Measurements from ENCODE around the gene RNF7.

Gene RNF7

DNA sequence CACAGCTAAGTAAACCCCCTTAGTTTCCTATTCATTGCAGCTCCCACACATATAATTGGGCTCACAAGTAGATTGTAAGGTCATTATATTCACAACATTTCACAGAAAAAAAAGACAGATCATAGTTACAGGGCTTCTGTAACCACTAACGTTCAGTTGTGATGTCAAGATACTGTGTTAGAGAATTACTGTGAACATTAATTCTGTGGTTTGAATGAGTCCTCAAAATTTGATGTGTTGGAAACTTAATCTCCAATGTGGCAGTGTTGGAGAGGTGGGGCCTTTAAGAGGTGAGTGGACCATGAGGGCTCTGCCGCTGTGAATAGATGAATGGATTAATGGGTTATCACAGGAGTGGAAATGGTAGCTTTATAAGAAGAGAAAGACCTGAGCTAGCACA, 46.4 kb downstream of the RNF7 start:
- TF ChIP-seq CREB1 (IDR thresholded peaks at IDR 0.05; ENCODE audit: low read depth) (no peak), ZBTB7A (IDR thresholded peaks at IDR 0.05; ENCODE audit: low read depth) (no peak)

DNA sequence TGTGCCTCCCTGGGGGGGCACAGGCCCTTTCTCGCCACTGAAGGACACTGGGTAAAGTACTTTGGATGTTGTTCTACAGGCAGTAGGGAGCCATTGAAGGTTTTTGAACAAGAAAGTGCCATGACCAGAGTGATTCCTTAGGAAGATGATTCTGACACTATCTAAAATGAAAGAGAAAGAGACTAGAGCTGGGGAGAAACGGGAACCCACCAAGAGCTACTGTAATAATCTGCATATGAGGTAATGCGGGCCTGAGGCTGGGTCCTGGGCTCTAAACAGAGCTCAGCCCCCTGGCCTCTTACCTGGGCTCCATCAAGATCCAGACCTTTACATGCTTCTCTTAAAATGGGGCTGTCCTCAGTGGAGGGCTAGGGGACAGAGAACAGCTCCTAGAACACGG, 50.1 kb downstream of the RNF7 start:
- TF ChIP-seq NFIC (IDR thresholded peaks at IDR 0.05) = no peak

DNA sequence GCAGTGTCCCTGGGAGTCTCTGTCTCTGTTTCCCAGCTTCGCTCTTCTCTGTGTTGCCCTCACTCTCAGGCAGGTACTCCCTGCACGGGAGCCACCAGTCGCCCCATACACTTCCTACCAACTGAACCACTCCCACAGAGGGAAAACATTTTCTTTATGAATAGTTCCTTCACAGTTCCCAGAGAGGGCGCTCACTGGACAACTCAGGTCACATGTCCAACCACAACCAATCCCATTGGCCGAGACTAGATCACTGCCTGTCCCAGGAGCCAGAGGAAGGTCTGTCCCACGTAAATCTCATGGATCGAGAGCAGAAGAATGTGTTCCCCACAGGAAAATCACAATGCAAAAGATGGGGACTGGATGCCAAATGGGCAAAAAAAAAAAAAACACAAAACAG, 51.2 kb downstream of the RNF7 start:
- TF ChIP-seq FOXM1 (IDR thresholded peaks at IDR 0.05; ENCODE audit: borderline replicate concordance, low read depth) = no peak
- TF ChIP-seq, protein P1, sequence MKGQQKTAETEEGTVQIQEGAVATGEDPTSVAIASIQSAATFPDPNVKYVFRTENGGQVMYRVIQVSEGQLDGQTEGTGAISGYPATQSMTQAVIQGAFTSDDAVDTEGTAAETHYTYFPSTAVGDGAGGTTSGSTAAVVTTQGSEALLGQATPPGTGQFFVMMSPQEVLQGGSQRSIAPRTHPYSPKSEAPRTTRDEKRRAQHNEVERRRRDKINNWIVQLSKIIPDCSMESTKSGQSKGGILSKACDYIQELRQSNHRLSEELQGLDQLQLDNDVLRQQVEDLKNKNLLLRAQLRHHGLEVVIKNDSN (IDR thresholded peaks at IDR 0.05) = peak; percentile 85

DNA sequence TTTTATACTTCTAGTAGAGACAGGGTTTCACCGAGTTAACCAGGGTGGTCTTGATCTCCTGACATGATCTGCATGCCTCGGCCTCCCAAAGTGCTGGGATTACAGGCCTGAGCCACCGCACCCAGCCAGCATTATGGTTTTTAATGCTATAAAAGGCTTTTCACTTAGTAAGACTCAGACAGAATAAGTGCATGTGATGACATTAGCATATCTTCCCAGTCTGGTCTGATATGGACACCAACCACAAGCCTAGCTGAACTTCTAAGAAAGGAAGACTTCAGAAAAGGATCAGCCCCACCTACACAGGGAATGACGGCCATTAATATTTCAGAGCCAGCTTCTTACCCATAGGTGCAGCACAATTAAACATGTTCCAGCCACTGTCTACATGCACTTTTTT, 52.1 kb downstream of the RNF7 start:
- TF ChIP-seq EGR1 (IDR thresholded peaks at IDR 0.05) (no peak), FOXM1 (IDR thresholded peaks at IDR 0.05; ENCODE audit: borderline replicate concordance, low read depth) (no peak), TAF1 (IDR thresholded peaks at IDR 0.05; ENCODE audit: low read depth) (no peak), ZBTB7A (IDR thresholded peaks at IDR 0.05; ENCODE audit: low read depth) (no peak)
- TF ChIP-seq, protein P2, sequence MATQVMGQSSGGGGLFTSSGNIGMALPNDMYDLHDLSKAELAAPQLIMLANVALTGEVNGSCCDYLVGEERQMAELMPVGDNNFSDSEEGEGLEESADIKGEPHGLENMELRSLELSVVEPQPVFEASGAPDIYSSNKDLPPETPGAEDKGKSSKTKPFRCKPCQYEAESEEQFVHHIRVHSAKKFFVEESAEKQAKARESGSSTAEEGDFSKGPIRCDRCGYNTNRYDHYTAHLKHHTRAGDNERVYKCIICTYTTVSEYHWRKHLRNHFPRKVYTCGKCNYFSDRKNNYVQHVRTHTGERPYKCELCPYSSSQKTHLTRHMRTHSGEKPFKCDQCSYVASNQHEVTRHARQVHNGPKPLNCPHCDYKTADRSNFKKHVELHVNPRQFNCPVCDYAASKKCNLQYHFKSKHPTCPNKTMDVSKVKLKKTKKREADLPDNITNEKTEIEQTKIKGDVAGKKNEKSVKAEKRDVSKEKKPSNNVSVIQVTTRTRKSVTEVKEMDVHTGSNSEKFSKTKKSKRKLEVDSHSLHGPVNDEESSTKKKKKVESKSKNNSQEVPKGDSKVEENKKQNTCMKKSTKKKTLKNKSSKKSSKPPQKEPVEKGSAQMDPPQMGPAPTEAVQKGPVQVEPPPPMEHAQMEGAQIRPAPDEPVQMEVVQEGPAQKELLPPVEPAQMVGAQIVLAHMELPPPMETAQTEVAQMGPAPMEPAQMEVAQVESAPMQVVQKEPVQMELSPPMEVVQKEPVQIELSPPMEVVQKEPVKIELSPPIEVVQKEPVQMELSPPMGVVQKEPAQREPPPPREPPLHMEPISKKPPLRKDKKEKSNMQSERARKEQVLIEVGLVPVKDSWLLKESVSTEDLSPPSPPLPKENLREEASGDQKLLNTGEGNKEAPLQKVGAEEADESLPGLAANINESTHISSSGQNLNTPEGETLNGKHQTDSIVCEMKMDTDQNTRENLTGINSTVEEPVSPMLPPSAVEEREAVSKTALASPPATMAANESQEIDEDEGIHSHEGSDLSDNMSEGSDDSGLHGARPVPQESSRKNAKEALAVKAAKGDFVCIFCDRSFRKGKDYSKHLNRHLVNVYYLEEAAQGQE (IDR thresholded peaks at IDR 0.05; ENCODE audit: low read depth) = no peak

DNA sequence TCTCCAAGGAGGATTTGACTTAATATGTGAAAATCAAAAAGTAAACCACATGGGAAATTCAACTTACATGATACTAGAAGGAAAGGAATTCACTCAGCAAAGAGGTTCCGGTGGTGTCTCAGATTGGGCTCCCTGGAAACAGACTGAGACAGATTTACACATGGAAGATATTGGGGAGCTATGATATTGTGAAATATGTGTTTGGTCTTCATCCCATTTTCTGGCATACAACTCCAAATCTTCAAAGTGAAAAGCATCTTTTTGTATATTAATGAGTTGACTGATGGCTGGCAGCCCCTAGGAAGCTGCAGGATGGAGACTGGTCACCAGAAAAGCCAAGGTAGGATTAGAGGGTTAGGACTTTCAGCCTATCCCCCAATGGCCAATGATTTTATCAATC, 54.4 kb downstream of the RNF7 start:
- TF ChIP-seq TCF12 (IDR thresholded peaks at IDR 0.05; ENCODE audit: low read depth) = no peak
- TF ChIP-seq, protein P3, sequence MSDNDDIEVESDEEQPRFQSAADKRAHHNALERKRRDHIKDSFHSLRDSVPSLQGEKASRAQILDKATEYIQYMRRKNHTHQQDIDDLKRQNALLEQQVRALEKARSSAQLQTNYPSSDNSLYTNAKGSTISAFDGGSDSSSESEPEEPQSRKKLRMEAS (IDR thresholded peaks at IDR 0.05) = no peak
- TF ChIP-seq CREB1 (IDR thresholded peaks at IDR 0.05; ENCODE audit: low read depth) = no peak
- no peak for TF ChIP-seq NFIC (IDR thresholded peaks at IDR 0.05)
- no peak for TF ChIP-seq EP300 (IDR thresholded peaks at IDR 0.05; ENCODE audit: borderline replicate concordance)
- no peak for TF ChIP-seq EGR1 (IDR thresholded peaks at IDR 0.05)
- TF ChIP-seq, protein P1 (IDR thresholded peaks at IDR 0.05) = no peak
- TF ChIP-seq TAF1 (IDR thresholded peaks at IDR 0.05; ENCODE audit: low read depth) = no peak
- TF ChIP-seq ZBTB7A (IDR thresholded peaks at IDR 0.05; ENCODE audit: low read depth) = no peak
- TF ChIP-seq, protein P2 (IDR thresholded peaks at IDR 0.05; ENCODE audit: low read depth) = no peak
- TF ChIP-seq YY1 (IDR thresholded peaks at IDR 0.05; ENCODE audit: low read depth) = no peak
- TF ChIP-seq TEAD4 (IDR thresholded peaks at IDR 0.05) = no peak
- no peak for TF ChIP-seq CEBPB (IDR thresholded peaks at IDR 0.05)
- no peak for TF ChIP-seq RAD21 (IDR thresholded peaks at IDR 0.05; ENCODE audit: low read depth)
- no peak for TF ChIP-seq FOXM1 (IDR thresholded peaks at IDR 0.05; ENCODE audit: borderline replicate concordance, low read depth)

DNA sequence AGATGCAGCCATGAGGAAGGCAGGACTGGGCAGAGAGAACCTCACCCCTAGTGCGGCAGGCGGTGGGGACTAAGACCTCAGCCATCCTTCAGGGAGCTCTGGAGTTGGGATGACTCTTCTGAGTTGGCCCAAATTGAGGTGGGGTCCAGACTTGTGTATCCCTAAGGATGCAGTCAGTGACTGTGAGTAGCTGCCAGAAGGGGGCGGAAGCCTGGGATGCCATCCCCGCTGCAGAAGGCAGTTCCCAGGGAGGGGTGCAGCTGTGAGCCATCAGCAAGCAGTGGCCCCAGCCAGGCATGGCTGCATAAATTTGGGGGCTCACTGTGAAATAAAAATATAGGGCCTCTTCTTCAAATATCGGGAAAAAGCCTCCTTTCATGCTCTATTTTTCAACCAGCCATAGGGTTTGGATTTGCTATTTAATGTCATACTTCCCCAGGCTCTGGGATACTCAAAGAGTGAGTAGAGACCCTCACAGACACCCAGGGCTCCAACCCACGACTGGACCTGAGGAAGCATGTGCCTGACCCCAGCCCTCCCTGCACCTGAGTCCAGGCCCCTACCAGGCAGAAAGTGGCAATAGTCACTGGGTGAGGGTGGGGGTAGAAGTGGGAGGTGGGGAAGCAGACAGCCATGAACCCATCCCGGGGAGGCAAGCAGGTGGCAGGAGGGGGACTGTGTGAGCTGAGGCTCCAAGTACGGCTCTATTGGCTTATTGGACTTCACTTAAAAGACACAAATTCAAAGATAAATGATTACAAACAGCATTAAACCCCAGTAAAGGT, 55.6 kb downstream of the RNF7 start:
- no peak for TF ChIP-seq NFIC (IDR thresholded peaks at IDR 0.05)
- no peak for TF ChIP-seq TEAD4 (IDR thresholded peaks at IDR 0.05)
- TF ChIP-seq FOXM1 (IDR thresholded peaks at IDR 0.05; ENCODE audit: borderline replicate concordance, low read depth) = no peak
- TF ChIP-seq EGR1 (IDR thresholded peaks at IDR 0.05) = no peak
- TF ChIP-seq CEBPB (IDR thresholded peaks at IDR 0.05) = no peak
- no peak for TF ChIP-seq YY1 (IDR thresholded peaks at IDR 0.05; ENCODE audit: low read depth)
- TF ChIP-seq TCF12 (IDR thresholded peaks at IDR 0.05; ENCODE audit: low read depth) = no peak
- TF ChIP-seq, protein P1 (IDR thresholded peaks at IDR 0.05) = no peak
- TF ChIP-seq EP300 (IDR thresholded peaks at IDR 0.05; ENCODE audit: borderline replicate concordance) = no peak
- TF ChIP-seq, protein P3 (IDR thresholded peaks at IDR 0.05) = no peak
- TF ChIP-seq RAD21 (IDR thresholded peaks at IDR 0.05; ENCODE audit: low read depth) = no peak
- TF ChIP-seq, protein P2 (IDR thresholded peaks at IDR 0.05; ENCODE audit: low read depth) = no peak
- TF ChIP-seq CREB1 (IDR thresholded peaks at IDR 0.05; ENCODE audit: low read depth) = no peak
- TF ChIP-seq ZBTB7A (IDR thresholded peaks at IDR 0.05; ENCODE audit: low read depth) = no peak
- no peak for TF ChIP-seq TAF1 (IDR thresholded peaks at IDR 0.05; ENCODE audit: low read depth)
